GM18861 (cell line): ENCODE results near the gene PDPN.

Source experiments
- ATAC-seq: cut with Tn5 transposase; IDR thresholded peaks from one replicate; pipeline ENCODE4 v1.9.1; 2021; ENCODE audit not compliant: unreplicated experiment

Gene PDPN

DNA sequence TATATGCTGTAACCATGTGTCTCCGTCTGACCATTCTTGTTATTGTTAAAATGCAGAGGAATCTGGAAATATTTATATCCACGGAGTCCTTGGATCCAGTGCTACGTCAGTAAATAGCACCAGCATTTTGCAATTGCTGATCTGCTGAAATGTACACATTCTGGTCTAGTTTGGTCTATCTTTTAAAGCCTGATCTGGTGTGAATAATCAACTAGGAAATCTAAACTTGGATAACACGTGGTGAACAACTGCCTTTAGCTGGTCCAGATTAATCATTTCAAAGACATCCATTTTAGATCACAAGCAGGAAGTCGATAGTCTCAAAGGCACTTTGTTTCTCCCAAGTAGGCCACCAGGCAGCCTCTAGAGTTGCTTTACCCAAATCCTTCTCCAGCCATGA lies 32.6 kb downstream of the PDPN start:
- ATAC-seq, result no peak

DNA sequence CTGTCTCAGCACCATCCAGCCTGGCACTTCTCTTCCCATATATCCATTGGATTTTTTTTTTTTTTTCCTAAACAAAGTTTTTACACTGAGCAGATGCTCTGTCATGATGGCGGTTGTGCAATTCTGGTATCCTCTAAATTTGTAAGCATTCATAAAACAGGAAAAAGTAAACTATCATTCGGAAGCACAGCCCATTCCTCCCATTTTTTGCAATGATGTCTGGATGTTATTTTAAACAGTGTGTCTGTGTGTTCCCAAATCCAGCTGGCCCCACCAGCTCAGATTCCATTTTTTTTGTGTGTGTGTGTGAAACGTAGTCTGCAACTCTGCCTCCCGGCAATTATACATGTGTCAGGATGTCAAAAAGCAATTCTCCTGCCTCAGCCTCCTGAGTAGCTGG lies 33.5 kb downstream of the PDPN start:
- no peak for ATAC-seq

GRCh38 chr1:13617773-13618172 lies 34.1 kb downstream of the PDPN start:
- ATAC-seq, result no peak

- no peak for ATAC-seq
These were observed 34.9 kb downstream of the PDPN start for GRCh38 chr1:13618483-13618882.

- ATAC-seq, result no peak
These were observed 36.3 kb downstream of the PDPN start for GRCh38 chr1:13619909-13620308.

- no peak for ATAC-seq
These were observed 37.2 kb downstream of the PDPN start for GRCh38 chr1:13620825-13621224.

- no peak for ATAC-seq
These were observed 38.8 kb downstream of the PDPN start for GRCh38 chr1:13622446-13622845.

DNA sequence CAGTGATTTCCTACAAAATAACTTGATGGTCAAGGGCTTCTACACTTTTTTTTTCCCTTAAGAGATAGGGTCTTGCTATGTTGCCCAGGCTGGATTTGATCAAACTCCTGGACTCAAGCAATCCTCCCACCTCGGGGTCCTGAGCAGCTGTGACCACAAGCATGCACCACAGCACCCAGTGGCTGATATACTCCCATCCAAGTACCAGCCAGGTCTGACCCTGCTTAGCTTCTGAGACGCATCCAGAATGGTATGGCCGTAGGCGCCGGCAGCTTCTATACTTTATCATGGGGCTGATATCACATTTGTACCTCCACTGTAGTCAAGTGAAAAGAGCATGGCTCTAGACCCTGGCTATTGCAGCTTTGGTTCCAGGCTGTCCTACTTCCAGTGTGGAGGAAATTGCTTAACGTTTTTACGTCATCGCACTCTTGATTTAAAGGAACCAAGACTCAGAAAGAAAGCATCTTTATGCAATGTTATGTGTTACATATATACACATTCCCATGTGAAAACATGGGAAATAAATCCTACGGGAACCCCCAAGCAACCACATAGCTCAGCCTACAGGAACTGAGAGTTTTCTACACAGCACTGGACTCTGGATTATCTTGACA lies 39.5 kb downstream of the PDPN start:
- ATAC-seq, result no peak

DNA sequence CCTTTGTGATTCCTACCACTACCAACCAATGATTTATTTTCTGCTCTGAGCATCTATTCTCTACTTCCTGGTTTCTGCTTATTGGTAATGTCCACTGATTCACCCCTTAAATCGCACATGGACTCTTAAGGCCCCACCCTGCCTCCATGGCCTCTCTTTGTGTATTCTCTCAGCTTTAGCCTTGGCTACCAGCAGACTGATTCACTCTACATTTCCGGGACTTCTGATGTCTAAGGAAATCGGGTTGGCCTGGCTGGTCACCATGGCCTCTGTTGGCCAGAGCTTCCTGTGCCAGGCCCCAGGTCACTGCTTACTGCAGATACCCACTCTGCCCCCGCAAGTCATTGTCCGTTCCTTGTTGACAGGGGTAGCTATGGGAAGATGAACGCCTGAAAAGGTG lies 40.9 kb downstream of the PDPN start:
- ATAC-seq, result no peak

DNA sequence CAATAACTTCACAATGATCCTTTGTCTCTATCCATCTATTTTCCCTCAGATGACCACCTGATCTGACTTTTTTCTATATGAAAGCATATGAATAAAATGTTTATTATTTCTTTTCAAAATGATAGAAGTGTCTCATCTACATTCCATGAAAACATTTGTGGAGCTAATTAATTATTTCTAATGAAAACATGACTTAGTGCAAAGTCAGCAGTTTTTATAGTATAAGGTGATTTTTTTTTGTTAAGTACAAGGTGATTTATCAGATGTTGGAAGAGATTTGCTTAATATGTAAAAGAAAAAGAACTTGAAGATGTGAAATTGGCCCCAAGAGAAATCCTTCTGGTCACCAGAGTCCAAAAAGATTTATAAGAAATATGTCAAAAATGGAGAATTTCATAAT lies 43.5 kb downstream of the PDPN start:
- ATAC-seq, result no peak

DNA sequence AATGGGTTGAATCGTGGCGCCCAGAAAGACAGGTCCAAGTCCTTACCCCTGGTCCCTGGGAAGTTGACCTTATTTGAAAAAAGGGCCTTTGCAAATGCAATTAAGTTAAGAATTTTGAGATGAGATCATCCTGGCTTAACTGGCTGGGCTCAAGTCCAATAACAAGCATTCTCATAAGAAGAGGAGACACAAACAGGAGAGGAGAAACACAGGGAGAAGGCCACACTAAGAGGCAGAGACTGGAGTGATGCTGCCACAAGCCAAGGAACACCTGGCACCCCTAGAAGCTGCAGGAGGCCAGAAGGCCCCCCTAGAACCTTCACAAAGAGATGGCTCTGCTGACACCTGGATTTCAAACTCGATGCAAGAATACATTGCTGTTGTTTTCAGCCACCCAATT lies 44.6 kb downstream of the PDPN start:
- ATAC-seq, result no peak

GRCh38 chr1:13628711-13629110 lies 45.1 kb downstream of the PDPN start:
- ATAC-seq, result no peak

DNA sequence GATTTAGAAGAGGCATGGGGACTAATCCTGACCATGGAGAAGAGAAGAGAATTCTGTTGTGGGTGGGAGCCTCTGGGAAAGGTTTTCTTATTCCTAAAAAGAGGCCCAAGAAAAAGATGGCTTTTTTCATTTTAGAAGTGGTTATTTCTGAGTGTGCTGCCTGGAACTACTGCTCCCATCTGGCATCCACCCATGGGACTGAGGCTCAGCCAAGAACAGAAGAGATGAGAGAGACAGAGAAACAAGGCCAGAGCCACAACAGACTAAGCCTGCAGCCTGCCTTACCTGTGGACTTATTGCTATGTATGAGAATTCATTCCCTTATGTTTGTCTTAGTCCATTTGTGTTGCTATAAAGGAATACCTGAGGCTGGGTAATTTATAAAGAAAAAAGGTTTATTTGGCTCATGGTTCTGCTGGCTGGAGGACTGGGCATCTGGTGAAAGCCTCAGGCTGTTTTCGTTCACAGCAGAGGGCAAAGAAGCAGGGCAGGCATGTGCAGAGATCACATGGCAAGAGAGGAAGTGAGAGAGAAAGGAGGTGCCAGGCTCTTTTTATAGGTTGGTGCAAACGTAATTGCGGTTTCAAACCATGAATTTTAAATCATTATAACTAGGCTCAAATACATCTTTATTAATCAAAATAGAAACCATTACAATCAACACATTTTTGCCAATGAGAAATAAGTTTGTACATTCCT lies 58.8 kb downstream of the PDPN start:
- no peak for ATAC-seq

DNA sequence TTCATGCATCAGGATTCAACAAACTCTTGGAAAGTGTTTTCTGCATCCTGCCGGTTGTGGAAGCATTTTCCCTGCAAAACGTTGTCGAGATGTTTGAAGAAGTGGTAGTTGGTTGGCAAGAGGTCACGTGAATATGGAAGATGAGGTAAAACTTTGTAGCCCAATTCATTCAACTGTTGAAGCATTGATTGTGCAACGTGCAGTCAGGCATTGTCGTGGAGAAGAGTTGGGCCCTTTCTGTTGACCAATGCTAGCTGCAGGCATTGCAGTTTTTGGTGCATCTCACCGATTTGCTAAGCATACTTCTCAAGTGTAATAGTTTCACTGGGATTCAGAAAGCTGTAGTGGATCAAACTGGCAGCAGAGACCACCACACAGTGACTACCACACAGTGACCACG lies 59.4 kb downstream of the PDPN start:
- no peak for ATAC-seq

DNA sequence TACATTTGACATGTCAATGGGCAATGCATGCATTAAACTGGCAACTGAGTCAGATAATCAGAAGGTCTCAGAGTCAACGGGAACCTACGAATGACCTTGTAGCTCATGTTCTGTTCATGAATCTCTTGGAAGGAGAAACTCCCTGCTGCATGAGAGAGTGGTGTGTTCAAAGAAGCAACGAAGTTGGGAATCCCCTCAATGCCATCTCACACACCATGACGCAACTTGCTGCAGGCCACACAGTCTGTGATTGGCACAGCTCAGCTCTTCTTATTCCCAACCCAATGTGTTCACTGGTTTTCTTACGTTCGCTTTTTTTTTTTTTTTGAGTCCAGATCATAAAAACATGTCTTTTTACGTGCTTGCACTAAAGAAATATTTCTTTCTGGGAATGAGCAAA lies 62.9 kb downstream of the PDPN start:
- no peak for ATAC-seq

GRCh38 chr1:13651279-13651678 lies 67.6 kb downstream of the PDPN start:
- ATAC-seq, result no peak

DNA sequence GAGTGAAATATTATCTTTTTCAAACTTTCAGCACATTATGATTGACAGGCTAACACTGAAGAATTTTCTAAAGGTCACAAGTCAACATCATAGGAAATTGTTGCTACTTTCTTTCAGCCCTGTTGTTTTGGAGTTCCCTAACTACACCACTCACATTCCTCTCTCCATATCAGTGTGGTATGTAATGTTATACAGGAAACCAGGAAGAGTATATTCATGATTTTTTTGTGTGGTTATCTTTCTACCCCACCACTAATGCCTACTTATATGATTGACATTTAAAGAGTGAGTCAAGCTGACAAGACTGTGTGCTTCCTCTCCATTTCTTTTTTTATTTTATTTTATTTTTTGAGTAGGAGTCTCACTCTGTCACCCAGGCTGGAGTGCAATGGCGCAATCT lies 68.6 kb downstream of the PDPN start:
- ATAC-seq, result no peak

DNA sequence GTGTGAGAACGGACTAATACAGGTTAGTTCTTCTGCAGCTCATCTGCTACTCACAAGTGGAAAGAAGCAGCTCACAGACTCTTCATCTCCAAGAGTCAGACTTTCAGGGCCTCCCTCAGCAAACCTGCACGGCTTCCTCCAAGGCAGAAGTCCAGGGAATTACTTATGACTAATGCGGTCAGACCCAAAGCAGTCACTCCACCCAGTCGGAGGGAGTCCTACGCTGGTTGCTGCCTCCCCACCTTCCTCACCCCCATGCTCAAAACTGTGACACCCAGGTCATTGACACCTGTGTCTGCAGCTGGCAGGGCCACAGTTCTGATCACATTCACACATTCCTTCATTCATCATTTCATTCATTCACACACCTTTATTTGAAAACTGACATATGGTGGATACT lies 77.9 kb downstream of the PDPN start:
- no peak for ATAC-seq

GRCh38 chr1:13662493-13662892 lies 78.9 kb downstream of the PDPN start:
- no peak for ATAC-seq

DNA sequence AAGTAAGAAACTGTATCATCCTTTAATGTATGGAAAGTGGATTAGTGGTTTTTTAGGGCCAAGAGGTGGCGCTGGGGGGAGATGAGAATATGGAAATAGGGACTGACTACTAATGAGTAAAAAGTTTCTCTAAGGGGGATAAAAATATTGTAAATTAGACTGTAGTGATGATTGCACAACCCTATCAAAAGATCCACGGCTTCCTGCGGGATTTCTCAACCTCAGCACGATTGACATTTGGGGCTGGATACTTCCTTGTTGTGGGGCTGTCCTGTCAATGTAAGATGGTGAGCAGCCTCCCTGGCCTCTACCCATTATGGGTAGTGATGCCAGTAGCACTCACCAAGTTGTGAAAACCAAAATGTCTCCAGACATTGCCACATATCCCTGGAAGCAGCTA lies 80.3 kb downstream of the PDPN start:
- no peak for ATAC-seq

- ATAC-seq, result no peak
These were observed 80.8 kb downstream of the PDPN start for GRCh38 chr1:13664451-13664850.

- ATAC-seq, result no peak
These were observed 82.7 kb downstream of the PDPN start for GRCh38 chr1:13666317-13666716.
